LNCaP clone FGC (cell line): ENCODE data around the gene GNG7.
"Not testable (repeated sequence)": the region's sequence is repeated elsewhere in the genome, so short reads cannot be mapped to it uniquely, and the experiment has no call there.

Experiments used
- DNase-seq: peaks from one replicate; pipeline ENCODE4 v3.0.0-alpha.2; 2011; ENCODE audit warnings: low read depth
- H3K4me3 ChIP-seq: 2 replicates; pipeline ENCODE4 v1.5.1; 2011; ENCODE audit warnings: mild to moderate bottlenecking, low read depth, low read length, control low read depth
- TF ChIP-seq, protein P1 (sequence below): IDR thresholded peaks from 2 replicates; pipeline ENCODE4 v1.5.1; 2012; ENCODE audit warnings: mild to moderate bottlenecking; ENCODE audit not compliant: control insufficient read depth, insufficient read depth; ENCODE audit errors: extremely low read depth

The GNG7 gene

DNA sequence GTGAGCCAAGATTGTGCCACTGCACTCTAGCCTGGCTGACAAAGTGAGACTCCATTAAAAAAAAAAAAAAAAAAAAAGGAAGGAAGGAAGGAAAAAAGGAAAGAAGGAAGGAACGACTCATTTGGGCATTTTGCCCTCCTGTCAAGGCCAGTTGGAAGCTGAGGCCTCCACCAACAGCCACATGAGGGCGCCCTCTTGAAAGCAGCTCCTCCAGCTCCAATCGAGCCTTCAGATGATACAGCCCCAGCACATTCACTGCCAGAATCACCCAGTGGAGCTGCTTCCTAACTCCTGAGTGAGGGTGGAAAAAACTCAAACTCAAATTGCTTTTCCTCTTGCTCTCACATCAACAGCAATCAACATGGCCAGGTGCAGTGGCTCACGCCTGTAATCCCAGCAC lies 40.9 kb downstream of the GNG7 start:
- no peak for DNase-seq
- TF ChIP-seq, protein P1, sequence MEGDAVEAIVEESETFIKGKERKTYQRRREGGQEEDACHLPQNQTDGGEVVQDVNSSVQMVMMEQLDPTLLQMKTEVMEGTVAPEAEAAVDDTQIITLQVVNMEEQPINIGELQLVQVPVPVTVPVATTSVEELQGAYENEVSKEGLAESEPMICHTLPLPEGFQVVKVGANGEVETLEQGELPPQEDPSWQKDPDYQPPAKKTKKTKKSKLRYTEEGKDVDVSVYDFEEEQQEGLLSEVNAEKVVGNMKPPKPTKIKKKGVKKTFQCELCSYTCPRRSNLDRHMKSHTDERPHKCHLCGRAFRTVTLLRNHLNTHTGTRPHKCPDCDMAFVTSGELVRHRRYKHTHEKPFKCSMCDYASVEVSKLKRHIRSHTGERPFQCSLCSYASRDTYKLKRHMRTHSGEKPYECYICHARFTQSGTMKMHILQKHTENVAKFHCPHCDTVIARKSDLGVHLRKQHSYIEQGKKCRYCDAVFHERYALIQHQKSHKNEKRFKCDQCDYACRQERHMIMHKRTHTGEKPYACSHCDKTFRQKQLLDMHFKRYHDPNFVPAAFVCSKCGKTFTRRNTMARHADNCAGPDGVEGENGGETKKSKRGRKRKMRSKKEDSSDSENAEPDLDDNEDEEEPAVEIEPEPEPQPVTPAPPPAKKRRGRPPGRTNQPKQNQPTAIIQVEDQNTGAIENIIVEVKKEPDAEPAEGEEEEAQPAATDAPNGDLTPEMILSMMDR, result no peak
- no peak overlapping the region for H3K4me3 ChIP-seq

DNA sequence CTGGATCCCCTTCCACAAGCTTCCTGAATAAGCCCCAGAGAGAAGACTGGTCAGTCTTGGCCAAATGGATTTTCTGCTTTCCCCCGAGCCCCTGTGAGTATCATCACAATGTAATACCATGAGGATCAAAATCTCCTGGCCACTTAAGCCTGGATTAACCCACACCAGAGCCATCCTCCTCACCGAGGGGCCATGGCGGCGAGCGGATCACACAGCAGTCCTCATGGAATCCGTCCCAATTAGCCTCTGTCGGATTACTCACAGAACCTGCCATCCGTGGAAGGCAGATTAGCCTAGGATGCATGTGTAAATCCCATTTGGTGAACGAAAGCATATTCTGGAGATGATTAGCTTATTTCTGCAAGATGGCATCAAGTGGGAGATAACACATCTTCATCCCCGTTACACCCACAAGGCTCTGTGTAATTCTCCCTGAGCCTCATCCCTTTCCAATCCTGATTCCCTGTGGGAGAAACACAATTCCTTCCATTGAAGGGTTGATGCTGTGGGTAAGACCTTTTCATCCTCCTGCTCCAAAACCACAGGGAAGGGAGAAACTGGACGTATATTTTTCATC lies 42.5 kb downstream of the GNG7 start:
- no peak overlapping the region for H3K4me3 ChIP-seq
- DNase-seq, result no peak
- TF ChIP-seq, protein P1, result no peak

DNA sequence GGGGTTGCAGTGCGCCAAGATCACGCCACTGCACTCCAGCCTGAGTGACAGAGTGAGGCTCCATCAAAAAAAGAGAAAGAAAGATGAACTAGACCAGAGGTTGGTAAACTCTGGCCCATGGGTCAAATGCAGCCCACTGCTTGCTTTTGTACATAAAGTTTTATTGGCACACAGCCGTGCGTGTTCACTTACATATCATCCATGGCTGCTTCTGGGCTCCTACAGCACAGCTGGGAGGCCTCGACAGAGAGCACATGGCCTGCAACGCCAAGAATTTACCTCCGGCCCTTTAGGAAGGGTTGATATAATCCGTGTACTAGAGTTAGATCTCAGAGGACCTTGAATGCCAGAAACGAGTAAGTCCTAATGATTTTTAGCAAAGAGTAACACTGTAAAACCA lies 46.0 kb downstream of the GNG7 start:
- TF ChIP-seq, protein P1, result no peak

DNA sequence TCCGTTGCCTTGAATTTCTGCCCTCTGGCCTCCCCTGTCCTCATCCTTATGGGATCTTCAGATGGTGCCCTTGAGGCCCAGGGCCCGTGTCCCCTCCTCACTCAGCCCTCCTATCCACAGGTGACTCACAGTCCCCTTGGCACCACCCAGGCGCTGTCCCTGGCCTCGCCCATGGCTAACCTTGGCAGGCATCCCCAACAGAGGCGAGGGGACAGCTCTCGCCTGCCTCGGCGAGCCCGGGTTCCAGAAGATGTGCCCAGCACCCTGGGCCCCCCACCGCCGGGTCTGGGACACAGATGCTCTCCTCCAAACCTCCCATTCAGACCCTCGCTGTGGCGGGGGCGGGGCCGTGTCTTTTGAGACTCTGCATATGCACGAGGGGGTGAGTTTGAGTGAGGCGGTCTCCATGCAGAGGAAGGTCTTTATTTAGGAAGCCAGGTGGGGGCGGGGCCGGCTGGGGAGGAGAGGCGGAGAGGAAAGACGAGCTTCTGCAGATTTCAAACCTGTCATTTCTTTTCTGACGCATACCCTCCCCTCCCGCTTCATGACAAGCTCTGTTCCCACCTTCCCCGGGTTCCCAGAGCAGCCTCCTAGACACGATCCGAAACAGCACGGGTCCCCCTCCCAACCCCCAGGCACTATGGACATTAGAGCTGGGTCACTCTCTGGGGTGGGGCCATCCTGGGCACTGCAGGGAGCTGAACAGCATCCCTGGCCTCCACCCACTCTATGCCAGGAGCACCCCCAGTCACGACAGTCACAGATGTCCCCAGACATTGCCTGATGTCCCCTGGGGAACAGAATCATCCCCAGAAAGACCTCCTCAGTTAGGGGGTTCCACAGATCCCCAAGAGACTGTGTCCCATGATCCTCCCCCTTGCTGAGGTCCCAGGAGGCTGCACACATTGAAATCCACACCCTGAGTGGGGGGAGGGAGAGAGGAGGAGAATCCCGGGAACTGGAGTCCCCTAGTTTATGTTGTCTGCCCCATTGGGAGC lies 48.5 kb downstream of the GNG7 start:
- TF ChIP-seq, protein P1, result no peak
- no peak overlapping the region for H3K4me3 ChIP-seq
- no peak for DNase-seq

More for the DNA sequence above, 46.0 kb downstream of the GNG7 start:
- no peak overlapping the region for H3K4me3 ChIP-seq
- DNase-seq, result no peak

DNA sequence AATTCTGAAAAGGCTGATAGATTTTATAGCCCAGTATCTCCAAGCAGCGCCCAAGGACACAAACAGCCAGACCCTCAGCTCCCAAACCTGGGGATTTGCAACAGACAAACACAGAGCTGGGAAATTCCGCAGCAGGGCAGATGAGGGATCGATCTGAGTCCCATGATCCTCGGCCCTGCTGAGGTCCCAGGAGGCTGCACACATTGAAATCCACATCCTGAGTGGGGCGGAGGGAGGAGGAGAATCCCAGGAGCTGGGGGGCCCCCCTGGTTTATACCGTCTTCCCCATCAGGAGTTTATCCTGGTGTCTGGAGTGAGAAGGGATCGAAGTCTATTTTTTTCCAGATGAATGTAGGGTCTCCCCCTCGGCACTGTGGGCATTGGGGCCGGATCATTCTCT lies 49.3 kb downstream of the GNG7 start:
- no peak for DNase-seq
- TF ChIP-seq, protein P1, result no peak
- no peak overlapping the region for H3K4me3 ChIP-seq

DNA sequence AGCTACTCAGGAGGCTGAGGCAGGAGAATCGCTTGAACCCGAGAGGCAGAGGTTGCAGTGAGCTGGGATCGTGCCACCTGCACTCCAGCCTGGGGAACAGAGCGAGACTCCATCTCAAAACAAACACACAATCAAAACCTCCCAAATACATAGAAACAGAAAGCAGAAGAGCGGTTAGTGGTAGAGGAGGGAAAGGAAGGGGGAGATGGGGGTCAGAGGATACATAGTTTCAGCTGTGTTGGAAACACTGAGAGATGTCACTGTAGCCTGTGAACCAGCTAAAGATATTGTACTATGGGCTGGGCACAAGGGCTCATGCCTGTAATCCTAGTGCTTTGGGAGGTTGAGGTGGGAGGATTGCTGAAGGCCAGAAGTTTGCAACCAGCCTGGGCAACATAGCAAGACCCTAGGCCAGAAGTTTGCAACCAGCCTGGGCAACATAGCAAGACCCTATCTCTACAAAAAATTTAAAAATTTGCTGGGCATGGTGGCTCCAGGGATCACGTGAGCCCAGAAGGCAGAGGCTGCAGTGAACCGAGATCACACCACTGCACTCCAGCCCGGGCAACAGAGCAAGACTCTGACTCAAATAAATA lies 49.9 kb downstream of the GNG7 start:
- TF ChIP-seq, protein P1, result no peak
- no peak for DNase-seq
- H3K4me3 ChIP-seq, result no peak overlapping the region

DNA sequence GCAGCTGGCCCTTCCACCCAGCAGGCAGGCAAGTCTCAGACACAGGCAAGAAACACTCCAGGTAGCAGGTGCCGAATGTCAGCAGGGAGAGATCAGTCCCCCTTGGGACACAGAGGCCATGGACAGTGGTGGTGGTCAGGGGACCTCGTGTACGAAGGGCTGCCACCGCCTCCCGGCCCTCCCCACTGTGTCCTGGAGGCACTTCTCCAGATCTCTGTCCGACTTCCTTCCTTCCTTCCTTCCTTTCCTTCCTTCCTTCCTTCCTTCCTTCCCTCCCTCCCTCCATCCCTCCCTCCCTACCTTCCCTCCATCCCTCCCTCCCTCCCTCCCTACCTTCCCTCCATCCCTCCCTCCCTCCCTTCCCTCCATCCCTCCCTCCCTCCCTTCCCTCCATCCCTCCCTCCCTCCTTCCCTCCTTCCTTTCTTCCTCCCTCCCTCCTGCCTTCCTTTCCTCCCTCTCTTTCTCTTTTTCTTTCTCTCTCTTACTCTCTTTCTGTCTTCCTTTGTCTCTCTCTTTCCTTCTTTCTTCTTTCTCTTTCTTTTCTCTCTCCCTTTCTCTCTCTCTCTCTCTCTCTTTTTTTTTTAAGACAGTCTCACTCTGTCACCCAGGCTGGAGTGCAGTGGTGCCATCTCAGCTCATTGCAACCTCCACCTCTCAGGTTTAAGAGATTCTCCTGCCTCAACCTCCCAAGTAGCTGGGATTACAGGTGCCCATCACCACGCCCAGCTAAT lies 51.3 kb downstream of the GNG7 start:
- not testable (repeated sequence) for DNase-seq, H3K4me3 ChIP-seq
